ENCODE data around the gene DIS3L2.
A peak's percentile ranks its signal among the peaks of the same experiment; 100 is the strongest.

The DIS3L2 gene

DNA sequence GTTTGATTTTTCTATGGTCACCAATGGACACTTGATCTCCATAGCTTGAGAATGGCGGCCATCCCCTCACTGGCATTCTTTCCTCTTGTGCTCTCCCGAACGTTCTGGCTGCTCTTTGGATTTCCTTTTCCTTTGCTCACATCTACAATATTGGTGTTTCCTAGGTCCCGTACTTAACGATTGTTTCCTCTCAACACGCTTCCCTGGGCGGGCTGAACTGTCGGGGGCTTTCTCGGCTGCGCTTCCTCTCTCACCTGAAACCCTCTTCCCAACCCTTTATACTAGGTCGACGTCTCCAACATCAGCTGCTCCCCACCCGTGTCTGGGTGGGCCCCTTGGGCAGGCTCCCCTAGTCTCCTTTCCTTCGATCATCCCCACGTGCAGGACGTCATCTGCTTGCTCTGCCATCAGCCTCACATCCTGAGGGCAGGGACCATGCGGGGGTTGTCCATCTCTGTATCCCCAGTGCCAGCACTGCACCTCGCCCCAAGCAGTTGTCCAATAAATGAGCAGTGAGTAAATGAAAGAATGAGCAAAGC, 634 bp upstream of the DIS3L2 start:
- peak overlapping the region; percentile 92 for H2AFZ ChIP-seq (ENCODE audit: low read length)
- peak overlapping the region; percentile 83 for H3K9ac ChIP-seq (ENCODE audit: low read depth, low read length, poor library complexity, severe bottlenecking)
- no peaks in the 10 kb centered on the region for H3K27me3 ChIP-seq (ENCODE audit: insufficient read depth, low read length, poor library complexity, severe bottlenecking)

DNA sequence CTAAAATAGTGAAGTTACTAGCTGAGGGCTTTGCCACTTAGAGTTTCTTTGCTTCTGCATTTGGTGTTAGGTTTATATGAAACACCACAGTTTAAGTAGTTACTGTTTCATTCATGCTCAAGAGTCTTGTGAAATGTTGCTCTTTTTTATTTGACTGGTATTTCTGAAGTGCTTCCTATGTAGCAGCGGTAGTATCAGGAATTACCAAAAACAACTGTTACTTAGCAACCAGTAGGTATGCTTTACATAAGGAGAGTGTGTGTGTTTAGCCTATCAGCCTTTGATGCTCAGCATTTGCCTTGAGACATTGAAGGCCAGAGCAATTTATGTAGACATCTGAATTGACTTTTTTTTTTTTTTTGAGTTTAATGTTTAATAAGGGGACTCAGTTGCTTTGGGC, 3.6 kb downstream of the DIS3L2 start:
- Histone ChIP-seq H3K4me2 (ENCODE audit: low read depth, low read length, poor library complexity, severe bottlenecking) (peak overlapping the region; percentile 15), H3K9me3 (ENCODE audit: insufficient read depth, low read depth, low read length) (peaks cover 7% of the 10 kb centered on the region; the same call in 1 of the 2 replicates), H4K20me1 (ENCODE audit: insufficient read depth, low read length, poor library complexity, severe bottlenecking) (peaks cover 5% of the 10 kb centered on the region), H3K9ac (ENCODE audit: low read depth, low read length, poor library complexity, severe bottlenecking) (no peak overlapping the region), H3K36me3 (ENCODE audit: insufficient read depth, low read length) (no peaks in the 10 kb centered on the region), H3F3A (ENCODE audit: low read depth) (no peaks in the 10 kb centered on the region), H3K27me3 (ENCODE audit: insufficient read depth, low read length, poor library complexity, severe bottlenecking) (no peaks in the 10 kb centered on the region), H3K4me1 (ENCODE audit: insufficient read depth, low read length, poor library complexity, severe bottlenecking) (peaks cover 42% of the 10 kb centered on the region), H2AFZ (ENCODE audit: low read length) (no peak overlapping the region), H3K4me3 (ENCODE audit: low read length, poor library complexity, severe bottlenecking) (no peak overlapping the region), H3K9me2 (replicated peaks; ENCODE audit: low read depth, low read length) (no peaks in the 10 kb centered on the region), H3K79me2 (ENCODE audit: insufficient read depth, low read length) (peaks cover 49% of the 10 kb centered on the region)
- TF ChIP-seq, protein P1, sequence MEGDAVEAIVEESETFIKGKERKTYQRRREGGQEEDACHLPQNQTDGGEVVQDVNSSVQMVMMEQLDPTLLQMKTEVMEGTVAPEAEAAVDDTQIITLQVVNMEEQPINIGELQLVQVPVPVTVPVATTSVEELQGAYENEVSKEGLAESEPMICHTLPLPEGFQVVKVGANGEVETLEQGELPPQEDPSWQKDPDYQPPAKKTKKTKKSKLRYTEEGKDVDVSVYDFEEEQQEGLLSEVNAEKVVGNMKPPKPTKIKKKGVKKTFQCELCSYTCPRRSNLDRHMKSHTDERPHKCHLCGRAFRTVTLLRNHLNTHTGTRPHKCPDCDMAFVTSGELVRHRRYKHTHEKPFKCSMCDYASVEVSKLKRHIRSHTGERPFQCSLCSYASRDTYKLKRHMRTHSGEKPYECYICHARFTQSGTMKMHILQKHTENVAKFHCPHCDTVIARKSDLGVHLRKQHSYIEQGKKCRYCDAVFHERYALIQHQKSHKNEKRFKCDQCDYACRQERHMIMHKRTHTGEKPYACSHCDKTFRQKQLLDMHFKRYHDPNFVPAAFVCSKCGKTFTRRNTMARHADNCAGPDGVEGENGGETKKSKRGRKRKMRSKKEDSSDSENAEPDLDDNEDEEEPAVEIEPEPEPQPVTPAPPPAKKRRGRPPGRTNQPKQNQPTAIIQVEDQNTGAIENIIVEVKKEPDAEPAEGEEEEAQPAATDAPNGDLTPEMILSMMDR (conservative IDR thresholded peaks at IDR 0.05; ENCODE audit: low read length) = no peak
- TF ChIP-seq EZH2phosphoT487 (IDR thresholded peaks at IDR 0.05; ENCODE audit: borderline replicate concordance) = no peak

More for the DNA sequence above, 634 bp upstream of the DIS3L2 start:
- peaks cover 32% of the 10 kb centered on the region for H3K4me1 ChIP-seq (ENCODE audit: insufficient read depth, low read length, poor library complexity, severe bottlenecking)
- TF ChIP-seq EZH2phosphoT487 (IDR thresholded peaks at IDR 0.05; ENCODE audit: borderline replicate concordance) = no peak
- TF ChIP-seq, protein P1 (conservative IDR thresholded peaks at IDR 0.05; ENCODE audit: low read length) = no peak
- H3K9me3 ChIP-seq (ENCODE audit: insufficient read depth, low read depth, low read length) = no peaks in the 10 kb centered on the region
- no peaks in the 10 kb centered on the region for H3F3A ChIP-seq (ENCODE audit: low read depth)
- peaks cover 22% of the 10 kb centered on the region for H3K79me2 ChIP-seq (ENCODE audit: insufficient read depth, low read length)
- no peaks in the 10 kb centered on the region for H3K9me2 ChIP-seq (replicated peaks; ENCODE audit: low read depth, low read length)
- H3K36me3 ChIP-seq (ENCODE audit: insufficient read depth, low read length) = no peaks in the 10 kb centered on the region
- H3K4me3 ChIP-seq (ENCODE audit: low read length, poor library complexity, severe bottlenecking) = peak overlapping the region; percentile 97
- H3K4me2 ChIP-seq (ENCODE audit: low read depth, low read length, poor library complexity, severe bottlenecking) = peak overlapping the region; percentile 91
- H4K20me1 ChIP-seq (ENCODE audit: insufficient read depth, low read length, poor library complexity, severe bottlenecking) = no peaks in the 10 kb centered on the region

DNA sequence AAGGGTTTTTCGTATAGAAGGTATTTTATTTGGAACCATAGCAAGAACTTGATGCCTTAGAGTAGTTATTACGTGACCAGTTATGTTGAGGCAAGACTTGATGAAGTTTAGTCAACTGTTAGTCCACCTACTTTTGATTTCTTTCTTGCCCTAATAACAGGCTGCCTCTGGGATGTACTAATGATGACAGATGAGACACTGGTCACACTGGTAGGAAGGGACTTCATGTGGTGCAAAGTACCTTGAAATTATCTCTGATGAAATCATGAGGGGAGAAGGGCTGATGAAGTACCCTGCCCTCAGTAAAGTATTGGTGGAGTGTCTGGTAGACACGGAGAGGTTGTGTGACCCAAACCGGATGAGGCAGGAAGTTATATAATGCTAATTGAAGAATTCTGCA, 5.4 kb downstream of the DIS3L2 start:
- Histone ChIP-seq H3K9me2 (replicated peaks; ENCODE audit: low read depth, low read length) (no peaks in the 10 kb centered on the region), H3K36me3 (ENCODE audit: insufficient read depth, low read length) (no peaks in the 10 kb centered on the region), H3K79me2 (ENCODE audit: insufficient read depth, low read length) (peaks cover 46% of the 10 kb centered on the region), H3K4me1 (ENCODE audit: insufficient read depth, low read length, poor library complexity, severe bottlenecking) (peaks cover 33% of the 10 kb centered on the region), H2AFZ (ENCODE audit: low read length) (no peak overlapping the region), H4K20me1 (ENCODE audit: insufficient read depth, low read length, poor library complexity, severe bottlenecking) (peaks cover 5% of the 10 kb centered on the region), H3K9me3 (ENCODE audit: insufficient read depth, low read depth, low read length) (peaks cover 7% of the 10 kb centered on the region; the same call in 1 of the 2 replicates), H3K9ac (ENCODE audit: low read depth, low read length, poor library complexity, severe bottlenecking) (peak overlapping the region; percentile 1), H3K4me2 (ENCODE audit: low read depth, low read length, poor library complexity, severe bottlenecking) (peak overlapping the region; percentile 46), H3K27me3 (ENCODE audit: insufficient read depth, low read length, poor library complexity, severe bottlenecking) (no peaks in the 10 kb centered on the region), H3K4me3 (ENCODE audit: low read length, poor library complexity, severe bottlenecking) (peak overlapping the region; percentile 23), H3F3A (ENCODE audit: low read depth) (no peaks in the 10 kb centered on the region)
- TF ChIP-seq EZH2phosphoT487 (IDR thresholded peaks at IDR 0.05; ENCODE audit: borderline replicate concordance) = no peak
- TF ChIP-seq, protein P1 (conservative IDR thresholded peaks at IDR 0.05; ENCODE audit: low read length) = no peak
